22Rv1 (cell line): ENCODE results near the gene IL17B.
"Not testable (repeated sequence)": the region's sequence is repeated elsewhere in the genome, so short reads cannot be mapped to it uniquely, and the experiment has no call there.

ENCODE experiments used
- H3K27ac ChIP-seq: fragments of 450-650 bp; 2 replicates; pipeline ENCODE4 v1.5.1; 2017
- ZFX ChIP-seq: fragments of 450-650 bp; IDR thresholded peaks from 2 replicates; pipeline ENCODE4 v1.6.1; 2017; ENCODE audit warnings: antibody characterized with exemption, borderline replicate concordance
- TF ChIP-seq, protein P1 (sequence below): fragments of 450-650 bp; IDR thresholded peaks from 2 replicates; pipeline ENCODE4 v1.5.1; 2017; ENCODE audit warnings: mild to moderate bottlenecking

The IL17B gene

DNA sequence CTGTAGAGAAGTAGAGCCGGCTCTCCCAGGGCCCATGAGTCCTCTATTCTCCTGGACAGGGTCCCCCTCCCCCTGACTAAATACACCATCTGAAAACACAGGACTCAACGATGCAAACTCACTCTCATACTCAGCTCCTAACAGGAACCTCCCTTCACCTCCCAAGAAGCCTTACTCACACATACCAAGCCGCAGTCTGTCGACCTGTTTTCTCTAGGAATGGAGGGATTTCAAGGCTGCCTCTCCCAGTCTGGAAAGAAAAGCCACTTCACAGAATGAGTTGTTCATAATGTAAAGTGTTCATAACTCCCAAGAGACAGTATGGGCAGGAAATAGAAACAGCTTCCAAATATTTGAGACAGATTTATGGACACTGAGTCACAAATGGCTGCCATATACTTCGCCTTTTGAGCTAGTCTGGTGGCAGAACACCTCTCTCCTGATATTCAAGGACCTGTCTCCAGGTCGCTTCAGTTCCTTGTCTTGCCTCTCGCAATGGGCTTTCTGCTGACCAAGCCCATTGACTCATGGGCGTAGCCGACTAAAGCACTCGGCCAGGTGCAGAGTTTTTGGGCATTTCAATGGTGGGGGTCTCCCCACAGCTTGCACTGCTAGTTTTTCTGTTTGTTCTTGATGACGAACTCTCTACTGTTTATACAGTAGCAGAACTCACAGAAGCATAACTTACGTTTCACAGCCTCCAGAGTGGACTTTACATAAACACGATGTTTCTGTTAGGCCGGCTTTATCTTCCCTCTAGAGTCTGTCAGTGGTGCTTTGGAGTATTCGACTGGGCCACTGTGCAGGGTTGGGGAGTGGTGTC, 25.0 kb upstream of the IL17B start:
- TF ChIP-seq, protein P1, sequence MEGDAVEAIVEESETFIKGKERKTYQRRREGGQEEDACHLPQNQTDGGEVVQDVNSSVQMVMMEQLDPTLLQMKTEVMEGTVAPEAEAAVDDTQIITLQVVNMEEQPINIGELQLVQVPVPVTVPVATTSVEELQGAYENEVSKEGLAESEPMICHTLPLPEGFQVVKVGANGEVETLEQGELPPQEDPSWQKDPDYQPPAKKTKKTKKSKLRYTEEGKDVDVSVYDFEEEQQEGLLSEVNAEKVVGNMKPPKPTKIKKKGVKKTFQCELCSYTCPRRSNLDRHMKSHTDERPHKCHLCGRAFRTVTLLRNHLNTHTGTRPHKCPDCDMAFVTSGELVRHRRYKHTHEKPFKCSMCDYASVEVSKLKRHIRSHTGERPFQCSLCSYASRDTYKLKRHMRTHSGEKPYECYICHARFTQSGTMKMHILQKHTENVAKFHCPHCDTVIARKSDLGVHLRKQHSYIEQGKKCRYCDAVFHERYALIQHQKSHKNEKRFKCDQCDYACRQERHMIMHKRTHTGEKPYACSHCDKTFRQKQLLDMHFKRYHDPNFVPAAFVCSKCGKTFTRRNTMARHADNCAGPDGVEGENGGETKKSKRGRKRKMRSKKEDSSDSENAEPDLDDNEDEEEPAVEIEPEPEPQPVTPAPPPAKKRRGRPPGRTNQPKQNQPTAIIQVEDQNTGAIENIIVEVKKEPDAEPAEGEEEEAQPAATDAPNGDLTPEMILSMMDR: no peak
- no peak for TF ChIP-seq ZFX
- no peak overlapping the region for H3K27ac ChIP-seq

DNA sequence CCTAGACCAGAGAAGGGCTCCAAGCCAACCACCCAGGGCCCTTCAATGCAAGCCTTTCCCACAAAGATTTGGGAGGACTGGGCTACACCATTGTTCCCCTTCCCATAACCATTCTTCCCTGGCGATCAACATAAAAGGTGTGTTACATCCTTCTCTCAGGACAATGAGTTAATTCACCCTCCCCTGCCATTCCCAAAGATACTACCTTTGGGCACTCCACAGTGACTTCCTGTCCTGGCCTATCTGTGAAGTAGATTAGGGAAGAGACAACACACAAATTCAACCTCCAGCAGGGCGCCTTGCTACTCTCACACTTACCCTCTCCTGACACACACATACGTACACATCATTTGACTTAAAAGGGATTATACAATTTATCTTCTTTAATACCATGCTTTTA, 23.2 kb upstream of the IL17B start:
- no peak overlapping the region for H3K27ac ChIP-seq
- TF ChIP-seq ZFX: no peak
- TF ChIP-seq, protein P1: no peak

DNA sequence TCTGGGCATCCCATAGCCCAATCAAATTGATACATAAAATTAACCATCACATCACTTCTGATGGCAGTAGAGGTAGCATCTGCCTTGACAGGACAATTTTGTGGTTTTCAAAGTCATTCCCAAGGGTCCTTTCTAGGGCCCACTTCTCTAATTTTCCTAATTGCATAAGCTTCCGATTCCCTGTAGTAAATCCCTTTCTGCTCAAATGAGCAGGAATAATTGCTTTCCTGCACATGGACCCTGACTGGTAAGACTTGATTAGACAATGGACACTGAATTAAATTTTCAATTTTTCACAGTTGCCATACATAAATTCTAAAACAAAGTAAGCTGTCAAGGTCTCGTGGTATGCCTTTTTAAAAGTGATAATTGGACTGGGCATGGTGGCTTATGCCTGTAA, 22.0 kb upstream of the IL17B start:
- TF ChIP-seq, protein P1: no peak
- TF ChIP-seq ZFX: no peak
- no peak overlapping the region for H3K27ac ChIP-seq

DNA sequence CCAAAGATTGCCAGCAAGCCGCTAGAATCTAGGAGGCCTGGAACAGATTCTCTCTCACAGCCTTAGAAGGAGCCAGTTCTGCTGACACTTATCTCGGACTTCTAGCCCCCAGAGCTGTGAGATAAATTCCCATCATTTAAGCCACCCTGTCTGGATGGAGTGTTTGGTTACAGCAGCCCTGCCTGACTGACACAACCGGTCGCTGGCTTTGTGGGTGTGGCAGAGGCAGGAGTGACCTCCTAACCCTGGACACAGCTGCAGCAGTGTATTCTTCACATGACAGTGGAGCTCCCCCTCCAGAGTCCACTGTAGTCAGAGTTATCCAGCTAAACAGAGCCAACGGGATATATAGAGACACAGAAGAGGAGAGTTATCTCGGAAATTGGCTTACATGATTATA, 21.2 kb upstream of the IL17B start:
- TF ChIP-seq ZFX: no peak
- TF ChIP-seq, protein P1: no peak
- H3K27ac ChIP-seq: no peak overlapping the region

DNA sequence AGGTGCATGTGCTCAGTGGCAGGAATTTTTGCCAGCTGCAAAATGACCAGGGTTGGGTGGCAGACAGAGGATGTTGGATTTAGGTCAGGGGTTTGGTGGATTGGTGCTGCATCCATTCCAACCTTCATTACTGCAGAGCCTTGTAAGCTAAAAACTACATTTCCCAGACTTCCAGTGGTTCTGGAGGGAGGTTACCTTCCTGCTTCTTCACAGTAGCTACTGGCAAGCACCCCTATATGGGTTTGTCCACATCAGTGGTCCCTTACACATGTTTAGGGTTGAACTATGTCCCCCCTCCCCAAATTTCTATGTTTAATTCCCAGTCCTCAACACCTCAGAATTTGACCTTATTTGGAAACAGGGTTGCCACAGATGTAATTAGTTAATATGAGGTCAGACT, 20.7 kb upstream of the IL17B start:
- H3K27ac ChIP-seq: no peak overlapping the region
- TF ChIP-seq ZFX: no peak
- TF ChIP-seq, protein P1: no peak

DNA sequence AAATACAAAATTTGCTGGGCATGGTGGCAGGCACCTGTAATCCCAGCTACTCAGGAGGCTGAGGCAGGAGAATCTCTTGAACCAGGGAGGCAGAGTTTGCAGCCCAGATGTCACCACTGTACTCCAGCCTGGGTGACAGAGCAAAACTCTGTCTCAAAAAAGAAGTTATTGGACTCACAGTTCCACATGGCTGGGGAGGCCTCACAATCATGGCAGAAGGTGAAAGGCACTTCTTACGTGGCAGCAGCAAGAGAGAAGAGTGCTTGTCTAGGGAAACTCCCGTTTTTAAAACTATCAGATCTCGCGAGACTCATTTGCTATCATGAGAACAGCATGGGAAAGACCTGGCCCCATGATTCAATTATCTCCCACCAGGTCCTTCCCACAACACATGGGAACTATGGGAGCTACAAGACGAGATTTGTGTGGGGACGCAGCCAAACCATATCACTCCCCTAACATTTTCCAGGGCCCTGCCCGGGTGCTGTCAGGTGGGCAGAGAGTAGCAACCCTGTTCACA, 19.7 kb upstream of the IL17B start:
- not testable (repeated sequence) for H3K27ac ChIP-seq

DNA sequence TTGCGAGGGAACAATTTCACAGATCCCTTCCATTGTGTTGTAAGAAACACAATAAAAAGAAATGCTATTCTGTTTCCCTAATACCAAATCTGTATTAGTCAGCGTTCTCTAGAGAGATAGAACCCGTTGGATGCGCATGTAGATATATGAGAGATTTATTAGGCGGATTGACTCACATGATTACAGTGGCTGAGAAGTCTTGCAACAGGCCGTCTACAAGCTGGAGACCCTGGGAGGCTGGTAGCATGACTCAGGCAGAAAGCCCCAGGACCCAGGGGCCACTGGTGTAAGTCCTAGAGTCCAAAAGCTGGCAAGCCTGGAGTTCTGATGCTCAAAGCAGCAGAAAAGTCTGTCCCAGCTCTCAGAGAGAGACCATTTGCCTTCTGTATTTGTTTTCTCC, 18.4 kb upstream of the IL17B start:
- TF ChIP-seq, protein P1: no peak
- no peak for TF ChIP-seq ZFX
- no peak overlapping the region for H3K27ac ChIP-seq

DNA sequence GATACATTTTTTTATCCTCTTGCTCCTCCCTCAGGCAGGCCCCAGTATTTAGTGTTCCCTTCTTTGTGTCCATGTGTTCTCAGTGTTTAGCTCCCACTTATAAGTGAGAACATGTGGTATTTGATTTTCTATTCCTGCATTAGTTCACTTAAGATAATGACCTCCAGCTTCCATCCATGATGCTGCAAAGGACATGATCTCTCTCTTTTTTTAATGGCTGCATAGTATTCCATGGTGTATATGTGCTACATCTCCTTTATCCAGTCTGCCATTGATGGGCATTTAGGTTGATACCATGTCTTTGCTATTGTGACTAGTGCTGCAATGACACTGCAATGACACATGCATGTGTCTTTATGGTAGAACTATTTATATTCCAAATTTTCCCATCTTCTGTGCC, 15.9 kb upstream of the IL17B start:
- H3K27ac ChIP-seq: not testable (repeated sequence)
